Loucy (cell line): ENCODE measurements around the gene DCPS.

Experiments used
- H2AFZ ChIP-seq: fragments of 200-600 bp; sonication (generic); 2 replicates; pipeline ENCODE4 v1.6.0; 2016; ENCODE audit warnings: antibody characterized with exemption, mild to moderate bottlenecking, low read length, moderate library complexity
- H3F3A ChIP-seq: fragments of 200-600 bp; 2 replicates; pipeline ENCODE4 v1.6.0; 2016; ENCODE audit warnings: antibody characterized with exemption, low read depth, mild to moderate bottlenecking
- H3K27me3 ChIP-seq: fragments of 200-600 bp; sonication (generic); 2 replicates; pipeline ENCODE4 v1.6.1; 2014; ENCODE audit warnings: low read length, mild to moderate bottlenecking; ENCODE audit not compliant: insufficient read depth, poor library complexity, severe bottlenecking
- H3K36me3 ChIP-seq: fragments of 200-600 bp; sonication (generic); 2 replicates; pipeline ENCODE4 v1.6.1; 2016; ENCODE audit warnings: low read length; ENCODE audit not compliant: insufficient read depth
- H3K4me1 ChIP-seq: fragments of 200-600 bp; sonication (generic); 2 replicates; pipeline ENCODE4 v1.5.1; 2014; ENCODE audit warnings: low read length, mild to moderate bottlenecking; ENCODE audit not compliant: insufficient read depth, poor library complexity, severe bottlenecking
- H3K4me2 ChIP-seq: fragments of 200-600 bp; sonication (generic); 2 replicates; pipeline ENCODE4 v1.6.0; 2014; ENCODE audit warnings: antibody characterized with exemption, low read length, low read depth, mild to moderate bottlenecking; ENCODE audit not compliant: poor library complexity, severe bottlenecking
- H3K4me3 ChIP-seq: fragments of 200-600 bp; sonication (generic); 2 replicates; pipeline ENCODE4 v1.5.1; 2014; ENCODE audit warnings: low read length, mild to moderate bottlenecking, mixed read lengths; ENCODE audit not compliant: poor library complexity, severe bottlenecking
- H3K79me2 ChIP-seq: fragments of 200-600 bp; sonication (generic); 2 replicates; pipeline ENCODE4 v1.6.1; 2014; ENCODE audit warnings: low read length; ENCODE audit not compliant: insufficient read depth
- H3K9ac ChIP-seq: fragments of 200-600 bp; sonication (generic); 2 replicates; pipeline ENCODE4 v1.6.0; 2014; ENCODE audit warnings: mild to moderate bottlenecking, low read depth, low read length, moderate library complexity; ENCODE audit not compliant: poor library complexity, severe bottlenecking
- H3K9me2 ChIP-seq: fragments of 200-600 bp; sonication (generic); replicated peaks from 2 replicates; pipeline ENCODE4 v1.6.1; 2016; ENCODE audit warnings: low read depth, low read length, mixed read lengths
- H3K9me3 ChIP-seq: fragments of 200-600 bp; sonication (generic); 2 replicates; pipeline ENCODE4 v1.6.1; 2014; ENCODE audit warnings: mild to moderate bottlenecking, antibody characterized with exemption, low read length, low read depth; ENCODE audit not compliant: insufficient read depth
- H4K20me1 ChIP-seq: fragments of 200-600 bp; sonication (generic); 2 replicates; pipeline ENCODE4 v1.6.0; 2014; ENCODE audit warnings: antibody characterized with exemption, low read length, mild to moderate bottlenecking; ENCODE audit not compliant: insufficient read depth, poor library complexity, severe bottlenecking
- EZH2phosphoT487 ChIP-seq: fragments of 200-600 bp; IDR thresholded peaks from 2 replicates; pipeline ENCODE4 v1.6.1; 2018; ENCODE audit warnings: antibody characterized with exemption, mild to moderate bottlenecking, moderate library complexity, borderline replicate concordance
- TF ChIP-seq, protein P1 (sequence below): fragments of 200-600 bp; sonication (generic); conservative IDR thresholded peaks from 2 replicates; pipeline ENCODE4 v1.5.1; 2014; ENCODE audit warnings: mild to moderate bottlenecking, antibody characterized with exemption, low read length

DCPS gene

DNA sequence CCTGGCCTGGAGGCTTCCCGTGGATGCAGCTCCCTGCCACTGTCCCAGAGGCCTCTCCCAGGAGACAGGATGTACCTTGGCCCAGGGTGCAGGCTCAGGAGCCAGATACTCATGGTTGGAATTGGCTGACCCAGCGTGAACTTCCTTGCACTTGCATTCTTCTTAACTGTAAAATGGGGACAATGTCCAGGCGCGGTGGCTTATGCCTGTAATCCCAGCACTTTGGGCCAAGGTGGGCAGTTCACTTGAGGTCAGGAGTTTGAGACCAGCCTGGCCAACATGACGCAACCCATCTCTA lies 31.6 kb downstream of the DCPS start:
- no peaks in the 10 kb centered on the region for H3K9me3 ChIP-seq
- H3K9me2 ChIP-seq = no peaks in the 10 kb centered on the region
- H3K9ac ChIP-seq = no peak overlapping the region
- no peaks in the 10 kb centered on the region for H3F3A ChIP-seq
- H3K36me3 ChIP-seq = peaks cover 56% of the 10 kb centered on the region; the same call in 1 of the 2 replicates
- TF ChIP-seq, protein P1, sequence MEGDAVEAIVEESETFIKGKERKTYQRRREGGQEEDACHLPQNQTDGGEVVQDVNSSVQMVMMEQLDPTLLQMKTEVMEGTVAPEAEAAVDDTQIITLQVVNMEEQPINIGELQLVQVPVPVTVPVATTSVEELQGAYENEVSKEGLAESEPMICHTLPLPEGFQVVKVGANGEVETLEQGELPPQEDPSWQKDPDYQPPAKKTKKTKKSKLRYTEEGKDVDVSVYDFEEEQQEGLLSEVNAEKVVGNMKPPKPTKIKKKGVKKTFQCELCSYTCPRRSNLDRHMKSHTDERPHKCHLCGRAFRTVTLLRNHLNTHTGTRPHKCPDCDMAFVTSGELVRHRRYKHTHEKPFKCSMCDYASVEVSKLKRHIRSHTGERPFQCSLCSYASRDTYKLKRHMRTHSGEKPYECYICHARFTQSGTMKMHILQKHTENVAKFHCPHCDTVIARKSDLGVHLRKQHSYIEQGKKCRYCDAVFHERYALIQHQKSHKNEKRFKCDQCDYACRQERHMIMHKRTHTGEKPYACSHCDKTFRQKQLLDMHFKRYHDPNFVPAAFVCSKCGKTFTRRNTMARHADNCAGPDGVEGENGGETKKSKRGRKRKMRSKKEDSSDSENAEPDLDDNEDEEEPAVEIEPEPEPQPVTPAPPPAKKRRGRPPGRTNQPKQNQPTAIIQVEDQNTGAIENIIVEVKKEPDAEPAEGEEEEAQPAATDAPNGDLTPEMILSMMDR = no peak
- no peak for TF ChIP-seq EZH2phosphoT487
- no peak overlapping the region for H2AFZ ChIP-seq
- no peak overlapping the region for H3K4me3 ChIP-seq
- H4K20me1 ChIP-seq = no peaks in the 10 kb centered on the region
- peaks cover 27% of the 10 kb centered on the region for H3K4me1 ChIP-seq
- H3K27me3 ChIP-seq = no peaks in the 10 kb centered on the region
- H3K79me2 ChIP-seq = no peaks in the 10 kb centered on the region
- no peak overlapping the region for H3K4me2 ChIP-seq

DNA sequence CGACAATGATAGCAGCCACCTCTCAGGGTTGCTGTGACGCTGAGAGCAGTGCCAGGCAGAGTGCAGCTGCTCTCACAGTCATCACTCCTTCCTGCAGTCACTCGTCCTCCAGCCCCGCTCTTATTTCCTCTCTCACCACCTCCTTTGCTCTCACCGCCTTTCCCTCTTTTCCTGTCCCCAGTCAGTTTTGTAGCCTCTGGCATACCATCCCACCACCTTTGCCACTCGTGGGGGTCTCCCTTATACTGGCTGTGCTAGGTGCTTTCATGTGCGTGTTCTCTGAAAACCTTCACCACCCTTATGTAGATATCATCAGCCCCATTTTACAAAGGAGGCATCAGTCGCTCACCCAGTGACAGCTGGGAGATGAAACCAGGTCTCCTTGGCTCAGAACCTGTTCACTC lies 32.3 kb downstream of the DCPS start:
- Histone ChIP-seq H3K79me2 (no peaks in the 10 kb centered on the region), H3K4me1 (peaks cover 35% of the 10 kb centered on the region)
- TF ChIP-seq, protein P1 = no peak
- TF ChIP-seq EZH2phosphoT487 = no peak

DNA sequence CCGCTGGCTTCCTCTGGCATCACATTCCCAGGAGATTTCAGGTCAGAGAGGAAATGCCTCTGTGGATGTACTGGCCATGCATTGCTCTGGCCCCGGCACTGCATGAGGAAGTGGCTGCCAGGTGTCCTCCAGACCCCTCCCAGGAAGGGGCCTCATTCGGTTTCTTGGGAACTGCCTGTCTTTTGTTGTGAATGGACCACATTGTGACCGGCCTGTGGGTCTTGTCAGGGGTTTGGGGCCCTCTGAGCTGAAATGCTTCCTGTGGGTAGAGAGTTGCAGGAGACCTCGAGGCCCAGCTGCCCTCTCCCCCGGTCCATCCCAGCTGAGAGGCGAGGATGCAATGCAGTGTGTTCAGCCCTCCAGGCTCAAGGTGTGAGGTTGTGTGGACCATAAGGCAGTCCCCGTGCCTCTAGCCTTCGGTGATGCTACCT lies 32.8 kb downstream of the DCPS start:
- H3K4me1 ChIP-seq = peaks cover 40% of the 10 kb centered on the region
- H3K9ac ChIP-seq = peak overlapping the region; percentile 50
- no peaks in the 10 kb centered on the region for H3K27me3 ChIP-seq
- no peaks in the 10 kb centered on the region for H3F3A ChIP-seq
- H2AFZ ChIP-seq = no peak overlapping the region
- no peaks in the 10 kb centered on the region for H3K9me3 ChIP-seq
- no peak overlapping the region for H3K4me3 ChIP-seq
- H3K79me2 ChIP-seq = no peaks in the 10 kb centered on the region
- H3K4me2 ChIP-seq = peak overlapping the region; percentile 48
- peaks cover 48% of the 10 kb centered on the region; the same call in 1 of the 2 replicates for H3K36me3 ChIP-seq
- no peaks in the 10 kb centered on the region for H3K9me2 ChIP-seq
- no peaks in the 10 kb centered on the region for H4K20me1 ChIP-seq
- no peak for TF ChIP-seq EZH2phosphoT487
- TF ChIP-seq, protein P1 = no peak

More for the DNA sequence above, 32.3 kb downstream of the DCPS start:
- H3K36me3 ChIP-seq = peaks cover 54% of the 10 kb centered on the region; the same call in 1 of the 2 replicates
- no peaks in the 10 kb centered on the region for H3K9me2 ChIP-seq
- no peak overlapping the region for H3K4me3 ChIP-seq
- no peaks in the 10 kb centered on the region for H4K20me1 ChIP-seq
- H3K4me2 ChIP-seq = peak overlapping the region; percentile 48
- no peaks in the 10 kb centered on the region for H3K9me3 ChIP-seq
- no peaks in the 10 kb centered on the region for H3F3A ChIP-seq
- no peak overlapping the region for H2AFZ ChIP-seq
- H3K9ac ChIP-seq = peak overlapping the region; percentile 50
- H3K27me3 ChIP-seq = no peaks in the 10 kb centered on the region
